GM19328 (cell line): ENCODE measurements around the gene PTPN23.
"Not testable (repeated sequence)": the region's sequence is repeated elsewhere in the genome, so short reads cannot be mapped to it uniquely, and the experiment has no call there.

Source experiments
- ATAC-seq: cut with Tn5 transposase; IDR thresholded peaks from one replicate; pipeline ENCODE4 v1.9.1; 2021; ENCODE audit warnings: mild to moderate bottlenecking, moderate library complexity; ENCODE audit not compliant: unreplicated experiment

The PTPN23 gene

GRCh38 chr3:47367631-47368030 lies 13.2 kb upstream of the PTPN23 start:
- ATAC-seq, result no peak

GRCh38 chr3:47370020-47370419 lies 10.8 kb upstream of the PTPN23 start:
- ATAC-seq, result not testable (repeated sequence)

GRCh38 chr3:47370887-47371697 lies 9.7 kb upstream of the PTPN23 start:
- no peak for ATAC-seq

GRCh38 chr3:47374587-47374986 lies 6.2 kb upstream of the PTPN23 start:
- no peak for ATAC-seq

GRCh38 chr3:47376393-47376792 lies 4.4 kb upstream of the PTPN23 start:
- ATAC-seq, result no peak

GRCh38 chr3:47377186-47377585 lies 3.6 kb upstream of the PTPN23 start:
- ATAC-seq, result no peak

GRCh38 chr3:47378869-47379268 lies 2.0 kb upstream of the PTPN23 start:
- ATAC-seq, result no peak

GRCh38 chr3:47379411-47379899 lies 1.4 kb upstream of the PTPN23 start:
- ATAC-seq, result no peak

GRCh38 chr3:47380026-47380600 lies 708 bp upstream of the PTPN23 start:
- no peak for ATAC-seq

- ATAC-seq, result peak; percentile 51
Measured at GRCh38 chr3:47381317-47382157, 716 bp downstream of the PTPN23 start.

GRCh38 chr3:47384425-47384824 lies 3.6 kb downstream of the PTPN23 start:
- ATAC-seq, result no peak

- no peak for ATAC-seq
Measured at GRCh38 chr3:47385007-47385406, 4.2 kb downstream of the PTPN23 start.

- no peak for ATAC-seq
Measured at GRCh38 chr3:47385796-47386195, 5.0 kb downstream of the PTPN23 start.

GRCh38 chr3:47392933-47393332 lies 12.1 kb downstream of the PTPN23 start:
- ATAC-seq, result no peak

GRCh38 chr3:47394140-47394870 lies 13.5 kb downstream of the PTPN23 start:
- no peak for ATAC-seq

GRCh38 chr3:47394881-47395280 lies 14.1 kb downstream of the PTPN23 start:
- no peak for ATAC-seq

- no peak for ATAC-seq
Measured at GRCh38 chr3:47398228-47398627, 17.4 kb downstream of the PTPN23 start.

GRCh38 chr3:47399016-47399415 lies 18.2 kb downstream of the PTPN23 start:
- no peak for ATAC-seq

- ATAC-seq, result no peak
Measured at GRCh38 chr3:47399531-47400270, 18.9 kb downstream of the PTPN23 start.

GRCh38 chr3:47404431-47404876 lies 23.6 kb downstream of the PTPN23 start:
- no peak for ATAC-seq
